PC-3 (cell line): ENCODE data around the gene DAP3. TPM values are rescaled to one million over a fixed set of nuclear protein-coding genes. Genes with fewer than 3 reads are reported as not detected.
A peak's percentile ranks its signal among the peaks of the same experiment; 100 is the strongest.
"Not testable (repeated sequence)": the region's sequence is repeated elsewhere in the genome, so short reads cannot be mapped to it uniquely, and the experiment has no call there.

ENCODE experiments used
- ATAC-seq: fragments of 200-7000 bp; cut with Tn5 transposase; 2 replicates; pipeline ENCODE4 v1.9.1; 2020; ENCODE audit warnings: mild to moderate bottlenecking, moderate library complexity
- BruUV-seq: library from RNA; stranded (reverse); fragments of 400-500 nt; replicated peaks from 2 replicates; lab custom pipeline; 2021; lab: Mats Ljungman, UMichigan
- CTCF ChIA-PET: fragments of 300-600 bp; sonication (Branson Sonifier 250); formaldehyde crosslinking; loops from one replicate; lab custom pipeline; 2022; ENCODE audit warnings: antibody characterized with exemption; lab: Charles Lee
- POLR2A ChIA-PET: fragments of 300-600 bp; sonication (Branson Sonifier 250); formaldehyde crosslinking; loops from one replicate; lab custom pipeline; 2022; ENCODE audit warnings: antibody characterized with exemption; ENCODE audit not compliant: unreplicated experiment; lab: Charles Lee
- DNase-seq: peaks from one replicate; pipeline ENCODE4 v3.0.0-alpha.2; 2015
- H2AFZ ChIP-seq: fragments of 300-600 bp; sonication (generic); 2 replicates; pipeline ENCODE4 v1.6.0; 2016; ENCODE audit warnings: antibody characterized with exemption, low read length
- H3F3A ChIP-seq: fragments of 300-600 bp; sonication (generic); one replicate; pipeline ENCODE4 v1.6.0; 2017; ENCODE audit warnings: antibody characterized with exemption, low read length, control low read depth, mild to moderate bottlenecking; ENCODE audit not compliant: unreplicated experiment
- H3K27ac ChIP-seq: fragments of 300-600 bp; sonication (generic); 2 replicates; pipeline ENCODE4 v1.5.1; 2016; ENCODE audit warnings: mild to moderate bottlenecking, low read length
- H3K27me3 ChIP-seq: fragments of 300-600 bp; sonication (generic); 2 replicates; pipeline ENCODE4 v1.6.1; 2016; ENCODE audit warnings: low read length, mixed read lengths
- H3K36me3 ChIP-seq: fragments of 300-600 bp; sonication (generic); 2 replicates; pipeline ENCODE4 v1.6.1; 2016; ENCODE audit warnings: low read depth, mixed run types, low read length, mixed read lengths
- H3K4me1 ChIP-seq: fragments of 300-600 bp; sonication (generic); 2 replicates; pipeline ENCODE4 v1.5.1; 2016; ENCODE audit warnings: low read length; ENCODE audit not compliant: insufficient read depth
- H3K4me2 ChIP-seq: fragments of 300-600 bp; sonication (generic); 2 replicates; pipeline ENCODE4 v1.6.0; 2016; ENCODE audit warnings: low read length
- H3K4me3 ChIP-seq: fragments of 300-600 bp; sonication (generic); 2 replicates; pipeline ENCODE4 v1.5.1; 2016; ENCODE audit warnings: mild to moderate bottlenecking, low read length, mixed read lengths
- H3K79me2 ChIP-seq: fragments of 300-600 bp; sonication (generic); 2 replicates; pipeline ENCODE4 v1.6.1; 2017; ENCODE audit warnings: low read length, mixed read lengths
- H3K9ac ChIP-seq: fragments of 300-600 bp; sonication (generic); 2 replicates; pipeline ENCODE4 v1.6.0; 2016; ENCODE audit warnings: mild to moderate bottlenecking, low read length
- H3K9me2 ChIP-seq: fragments of 300-600 bp; sonication (generic); replicated peaks from 2 replicates; pipeline ENCODE4 v1.6.1; 2016; ENCODE audit warnings: mixed run types, low read length, mixed read lengths
- H3K9me3 ChIP-seq: fragments of 300-600 bp; sonication (generic); 2 replicates; pipeline ENCODE4 v1.6.1; 2016; ENCODE audit warnings: low read length, mixed read lengths
- H4K20me1 ChIP-seq: fragments of 300-600 bp; sonication (generic); 2 replicates; pipeline ENCODE4 v1.6.1; 2016; ENCODE audit warnings: low read length, mixed read lengths
- CTCF ChIP-seq: fragments of 300-600 bp; sonication (generic); conservative IDR thresholded peaks from 2 replicates; pipeline ENCODE4 v1.5.1; 2017; ENCODE audit warnings: antibody characterized with exemption, low read depth, mild to moderate bottlenecking, low read length
- EZH2 ChIP-seq: fragments of 300-600 bp; sonication (generic); IDR thresholded peaks from one replicate; pipeline ENCODE4 v1.6.1; 2017; ENCODE audit warnings: antibody characterized with exemption, mild to moderate bottlenecking, low read length; ENCODE audit not compliant: unreplicated experiment
- EZH2phosphoT487 ChIP-seq: fragments of 300-600 bp; sonication (generic); IDR thresholded peaks from 2 replicates; pipeline ENCODE4 v1.6.1; 2018; ENCODE audit warnings: mild to moderate bottlenecking, antibody characterized with exemption, low read length, borderline replicate concordance
- intact Hi-C: fragments of 100-400 bp; cut with micrococcal nuclease; formaldehyde crosslinking; loops from 2 replicates; pipeline ENCODE4 v1.9.0; 2023
- total RNA-seq: library from RNA; depleted of rRNA; stranded (reverse); fragments of >200 nt; gene quantifications from 2 replicates; pipeline ENCODE4 v1.2.3, GENCODE V29; 2014

The DAP3 gene
- total RNA-seq, 1 experiment from 2014 or later: 144 TPM

DNA sequence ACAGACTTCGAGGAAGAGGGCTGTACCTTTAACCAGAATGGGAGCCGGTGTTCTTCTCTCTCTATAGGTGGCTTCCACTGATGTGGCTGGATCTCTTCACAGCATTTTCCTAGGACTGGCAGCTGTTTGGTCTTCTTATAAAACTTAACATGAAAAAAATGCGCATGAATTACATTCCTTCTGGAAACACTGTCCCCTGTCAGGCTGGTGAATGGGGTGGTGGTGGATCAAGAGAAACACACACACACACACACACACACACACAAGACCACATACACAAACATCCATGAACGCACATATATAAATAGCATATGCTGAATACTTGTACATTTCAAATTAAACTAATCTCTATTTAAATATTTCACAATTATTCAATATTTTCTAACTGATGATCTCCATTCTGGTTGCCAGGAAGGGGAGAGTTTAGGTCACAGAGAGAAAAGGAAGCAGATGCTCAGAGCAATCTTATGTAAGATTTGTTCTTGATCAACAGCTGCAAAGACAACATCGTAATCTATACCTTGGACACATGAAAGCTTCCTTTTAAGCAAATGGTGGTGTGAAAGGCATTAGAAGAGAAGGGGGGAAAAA, 78.6 kb downstream of the DAP3 start:
- H3K4me3 ChIP-seq, H3K79me2 ChIP-seq, H3K9ac ChIP-seq, intact Hi-C loops, H3K4me2 ChIP-seq, H4K20me1 ChIP-seq, BruUV-seq, CTCF ChIA-PET, H3K9me3 ChIP-seq, ATAC-seq, POLR2A ChIA-PET, H3K9me2 ChIP-seq, H3K27ac ChIP-seq, H2AFZ ChIP-seq, H3K27me3 ChIP-seq, DNase-seq, H3F3A ChIP-seq: not testable (repeated sequence)
- H3K36me3 ChIP-seq: peaks cover 38% of the 10 kb centered on the region
- H3K4me1 ChIP-seq: peaks cover 15% of the 10 kb centered on the region

DNA sequence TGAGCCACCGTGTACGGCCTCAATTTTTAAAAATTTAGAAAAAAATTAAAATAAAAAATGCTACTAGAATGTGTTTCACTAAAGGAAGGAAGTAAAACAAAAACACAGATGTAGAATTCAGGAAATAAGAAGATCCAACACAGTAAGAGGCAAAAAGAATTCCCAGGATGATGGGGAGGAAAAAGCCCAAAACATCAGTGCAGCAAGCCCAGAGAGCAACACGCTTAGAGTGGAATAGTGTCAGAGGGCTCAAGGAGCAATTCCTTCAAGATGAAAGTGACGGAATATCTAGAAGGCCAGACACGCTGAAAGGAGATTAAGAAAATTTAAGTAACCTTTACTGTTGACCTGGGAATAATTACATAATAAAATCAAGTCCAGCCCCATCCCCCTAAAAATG, 80.4 kb downstream of the DAP3 start:
- TF ChIP-seq EZH2phosphoT487 (no peak), CTCF (no peak), EZH2 (no peak)
- Histone ChIP-seq H3F3A (peaks cover under 1% of the 10 kb centered on the region), H3K9me2 (no peaks in the 10 kb centered on the region), H3K27me3 (no peaks in the 10 kb centered on the region), H3K4me3 (no peak overlapping the region), H3K4me2 (no peak overlapping the region), H3K79me2 (no peaks in the 10 kb centered on the region), H2AFZ (no peak overlapping the region), H3K9me3 (no peaks in the 10 kb centered on the region), H3K27ac (no peak overlapping the region), H3K9ac (no peak overlapping the region), H3K4me1 (peaks cover 17% of the 10 kb centered on the region), H4K20me1 (no peaks in the 10 kb centered on the region), H3K36me3 (peaks cover 36% of the 10 kb centered on the region)
- no TSS peak for BruUV-seq
- no peak for ATAC-seq
- ChIA-PET CTCF (no interaction called here), POLR2A (no interaction called here)
- no peak for DNase-seq
- intact Hi-C loops: no loop called here

DNA sequence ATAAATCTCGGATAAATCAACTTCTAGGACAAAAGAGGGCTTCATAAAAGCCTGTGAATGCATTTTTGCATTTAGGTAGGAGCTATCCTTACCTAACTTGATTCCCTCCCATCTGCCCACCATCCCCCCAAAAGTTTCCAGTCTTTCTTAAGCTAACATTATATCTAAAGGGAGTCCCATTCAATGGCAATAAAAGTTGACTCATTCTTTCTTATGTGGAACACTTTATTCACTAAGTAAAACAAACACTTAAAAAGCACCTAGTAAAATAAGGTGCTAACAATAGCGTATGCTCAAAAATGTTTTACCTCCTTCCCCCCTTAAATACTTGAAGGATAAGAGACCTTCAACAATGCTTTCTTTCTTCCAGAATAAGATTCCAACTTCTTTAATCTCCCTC, 84.3 kb downstream of the DAP3 start:
- peak; percentile 68 for DNase-seq
- Histone ChIP-seq H3K9me3 (no peaks in the 10 kb centered on the region), H2AFZ (no peak overlapping the region), H3K27ac (peak overlapping the region; percentile 75), H4K20me1 (no peaks in the 10 kb centered on the region), H3K9me2 (no peaks in the 10 kb centered on the region), H3K9ac (peak overlapping the region; percentile 48), H3K79me2 (no peaks in the 10 kb centered on the region), H3K4me3 (no peak overlapping the region), H3K27me3 (no peaks in the 10 kb centered on the region), H3K4me2 (peak overlapping the region; percentile 17), H3K4me1 (peaks cover 23% of the 10 kb centered on the region), H3F3A (no peaks in the 10 kb centered on the region), H3K36me3 (peaks cover 44% of the 10 kb centered on the region)
- peak; percentile 81 for ATAC-seq
- POLR2A ChIA-PET: no interaction called here
- intact Hi-C loops: no loop called here
- TF ChIP-seq EZH2phosphoT487 (no peak), CTCF (no peak), EZH2 (no peak)
- no TSS peak for BruUV-seq
- CTCF ChIA-PET: interaction anchor here (0.7 kb wide), 1 partner anchor 28 kb away, joined by 3 read pairs; no protein-coding TSS in a partner anchor
